D721Med (cell line): ENCODE data around the gene CHD9.

ENCODE experiments used
- DNase-seq: peaks from one replicate; pipeline ENCODE4 v3.0.0; 2011; ENCODE audit warnings: low spot score; ENCODE audit not compliant: insufficient read length
- FAIRE-seq: peaks from 2 replicates; lab custom pipeline; 2011; peaks lifted over from hg19 to GRCh38; lab: Jason Lieb, UNC
- TF ChIP-seq, protein P1 (sequence below): IDR thresholded peaks from 2 replicates; pipeline ENCODE4 v1.5.1; 2012; ENCODE audit warnings: mild to moderate bottlenecking, control low read depth; ENCODE audit not compliant: insufficient read depth; ENCODE audit errors: missing control alignments

CHD9 gene

DNA sequence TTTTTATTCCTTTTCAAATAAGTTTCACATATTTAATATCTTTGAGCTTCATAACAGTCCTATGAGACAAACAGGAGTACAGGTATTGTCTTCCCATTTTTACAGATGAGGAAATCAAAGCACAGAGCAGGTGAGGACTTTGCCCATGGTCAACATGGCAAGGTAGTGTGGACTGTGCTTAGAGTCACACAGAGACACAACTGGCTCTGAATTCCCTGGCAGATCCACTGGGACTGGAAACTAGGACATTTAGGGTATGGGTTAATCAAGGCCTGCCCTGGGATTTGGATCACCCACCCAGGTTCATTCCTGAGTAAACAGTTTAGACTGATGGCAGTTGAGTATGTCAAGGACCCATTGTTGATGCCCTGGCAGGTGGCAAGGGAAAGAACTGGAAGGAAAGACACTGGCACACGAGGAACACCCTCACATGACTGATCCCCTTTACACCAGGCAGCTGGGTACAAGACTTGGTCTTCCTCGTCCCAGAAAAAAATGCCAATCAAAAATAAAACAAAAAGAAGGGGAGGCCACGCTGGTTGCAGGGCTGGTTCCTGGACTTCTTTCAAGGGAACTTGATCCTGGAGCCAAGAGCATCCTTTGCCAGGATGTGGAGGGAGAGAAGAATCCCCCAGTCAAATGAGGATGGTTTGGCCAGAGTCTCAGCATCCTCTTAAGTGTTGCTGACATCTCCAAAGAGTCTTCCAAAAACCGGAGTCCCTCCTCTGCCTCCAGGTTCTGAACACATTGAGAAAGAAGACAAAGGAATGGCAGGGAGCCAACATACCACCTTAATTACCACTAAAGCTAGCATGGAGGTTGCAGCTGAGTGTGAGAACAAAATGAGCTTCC is 34.9 kb downstream of the CHD9 start:
- TF ChIP-seq, protein P1, sequence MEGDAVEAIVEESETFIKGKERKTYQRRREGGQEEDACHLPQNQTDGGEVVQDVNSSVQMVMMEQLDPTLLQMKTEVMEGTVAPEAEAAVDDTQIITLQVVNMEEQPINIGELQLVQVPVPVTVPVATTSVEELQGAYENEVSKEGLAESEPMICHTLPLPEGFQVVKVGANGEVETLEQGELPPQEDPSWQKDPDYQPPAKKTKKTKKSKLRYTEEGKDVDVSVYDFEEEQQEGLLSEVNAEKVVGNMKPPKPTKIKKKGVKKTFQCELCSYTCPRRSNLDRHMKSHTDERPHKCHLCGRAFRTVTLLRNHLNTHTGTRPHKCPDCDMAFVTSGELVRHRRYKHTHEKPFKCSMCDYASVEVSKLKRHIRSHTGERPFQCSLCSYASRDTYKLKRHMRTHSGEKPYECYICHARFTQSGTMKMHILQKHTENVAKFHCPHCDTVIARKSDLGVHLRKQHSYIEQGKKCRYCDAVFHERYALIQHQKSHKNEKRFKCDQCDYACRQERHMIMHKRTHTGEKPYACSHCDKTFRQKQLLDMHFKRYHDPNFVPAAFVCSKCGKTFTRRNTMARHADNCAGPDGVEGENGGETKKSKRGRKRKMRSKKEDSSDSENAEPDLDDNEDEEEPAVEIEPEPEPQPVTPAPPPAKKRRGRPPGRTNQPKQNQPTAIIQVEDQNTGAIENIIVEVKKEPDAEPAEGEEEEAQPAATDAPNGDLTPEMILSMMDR = no peak
- DNase-seq (no peak), FAIRE-seq (no peak)

DNA sequence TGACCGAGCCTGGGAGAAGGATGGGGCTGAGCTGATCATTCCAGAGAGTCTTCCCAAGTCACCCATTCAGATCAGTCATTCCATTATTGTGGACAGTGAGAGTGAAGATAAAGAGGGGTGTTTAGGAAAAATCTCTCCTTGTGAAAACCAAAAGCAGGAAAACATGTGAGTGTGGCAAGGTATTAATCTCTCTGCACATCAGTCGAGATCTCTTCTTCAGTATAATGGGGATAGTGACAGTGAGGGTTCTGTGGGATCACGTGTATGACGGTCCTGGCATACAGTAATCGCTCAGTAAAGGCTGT is 35.4 kb downstream of the CHD9 start:
- FAIRE-seq = no peak
- DNase-seq = no peak
- TF ChIP-seq, protein P1 = no peak

DNA sequence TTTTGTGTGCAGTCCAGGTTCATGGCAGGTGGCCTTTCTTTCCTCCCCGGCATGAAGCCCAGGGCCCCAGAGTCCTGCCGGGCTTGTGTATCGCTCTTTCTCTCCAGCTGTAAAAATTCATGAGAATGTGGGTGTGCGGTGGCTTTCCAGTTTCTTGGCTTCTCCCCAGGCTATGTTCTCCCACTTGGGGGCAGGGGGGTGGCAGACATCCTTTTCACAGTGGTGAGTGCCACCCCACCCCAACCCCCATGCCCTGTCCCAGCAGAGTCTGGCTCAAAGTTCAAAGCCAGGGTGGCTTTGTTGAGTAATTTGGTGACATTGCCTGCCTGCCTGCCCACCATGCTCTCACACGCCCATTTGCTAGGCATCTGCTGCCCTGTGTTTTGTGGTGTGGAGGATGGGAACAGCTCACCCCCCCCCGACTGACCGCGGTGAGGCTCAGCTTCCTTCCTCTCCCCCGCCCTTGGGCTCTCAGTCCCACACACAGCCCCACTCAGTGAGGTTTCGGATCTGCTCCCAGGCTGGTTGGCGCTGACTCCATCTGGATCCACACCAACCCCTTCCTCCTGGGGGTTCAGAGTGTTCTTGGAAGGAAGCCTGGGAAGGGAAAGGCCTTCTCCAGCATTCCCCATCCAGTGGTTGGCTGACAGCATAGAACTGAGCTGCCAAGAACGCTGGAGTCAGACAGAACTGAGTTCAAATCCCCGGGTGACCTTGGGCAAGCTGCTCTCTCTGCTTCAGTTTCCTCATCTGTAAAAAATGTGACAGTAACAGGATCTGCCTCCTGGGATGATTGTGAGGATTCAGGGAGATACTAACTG is 36.0 kb downstream of the CHD9 start:
- FAIRE-seq (no peak), DNase-seq (no peak)
- TF ChIP-seq, protein P1 = no peak

DNA sequence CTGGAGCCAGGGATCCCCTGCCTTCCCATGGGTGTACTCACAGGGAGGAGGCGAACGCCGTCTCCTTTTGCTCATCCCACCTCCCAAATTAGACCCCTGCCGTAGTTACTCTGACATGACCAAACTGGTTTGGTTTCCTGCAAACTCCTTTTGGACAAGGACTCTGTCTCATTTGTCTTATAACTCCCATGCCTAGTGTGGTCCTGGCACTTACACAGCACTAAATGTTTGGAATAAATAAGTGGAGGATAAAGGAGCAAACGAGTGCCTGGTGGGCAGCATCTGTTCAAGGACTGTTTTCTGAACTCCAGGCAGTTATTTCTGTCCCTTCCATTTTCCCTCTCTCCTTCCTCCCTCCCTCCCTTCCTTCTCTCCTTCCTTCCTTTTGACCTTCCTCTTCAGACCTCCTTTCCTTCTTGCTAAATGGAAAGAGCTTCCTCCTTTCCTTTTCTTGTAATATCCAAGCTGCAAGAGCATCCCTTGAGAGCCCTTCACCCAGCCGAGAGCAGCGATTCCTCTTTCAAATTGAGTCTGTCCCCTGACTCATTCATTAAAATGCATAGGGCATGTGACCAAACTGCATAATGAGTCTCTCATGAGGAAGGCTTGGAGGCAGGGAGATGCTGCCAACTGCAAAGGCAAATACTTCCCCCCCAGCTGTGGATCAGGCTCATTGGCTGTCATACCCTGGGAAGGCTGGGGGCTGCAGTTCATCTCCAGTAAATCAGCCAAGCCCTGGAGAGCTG is 36.8 kb downstream of the CHD9 start:
- DNase-seq (no peak), FAIRE-seq (no peak)
- TF ChIP-seq, protein P1 = no peak

DNA sequence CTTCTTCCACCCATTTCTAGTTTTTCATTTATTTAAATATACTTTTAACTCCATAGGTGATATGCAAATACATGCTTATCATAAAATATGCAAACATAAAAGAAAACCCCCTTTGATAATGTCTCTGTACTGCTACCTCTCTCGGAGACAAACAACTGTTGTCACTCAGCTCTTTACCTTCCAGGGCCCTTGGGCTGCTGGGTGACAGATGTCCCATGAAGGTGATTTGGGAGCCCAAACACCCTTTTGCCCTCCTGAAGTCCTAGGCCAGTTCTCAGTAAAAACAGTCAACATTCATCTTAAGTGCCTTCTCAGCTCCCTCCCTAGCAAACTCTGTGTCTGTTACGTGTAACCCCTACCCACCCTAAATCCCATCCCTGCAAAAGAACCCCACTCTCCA is 37.5 kb downstream of the CHD9 start:
- TF ChIP-seq, protein P1 = no peak
- DNase-seq = no peak
- FAIRE-seq = no peak

DNA sequence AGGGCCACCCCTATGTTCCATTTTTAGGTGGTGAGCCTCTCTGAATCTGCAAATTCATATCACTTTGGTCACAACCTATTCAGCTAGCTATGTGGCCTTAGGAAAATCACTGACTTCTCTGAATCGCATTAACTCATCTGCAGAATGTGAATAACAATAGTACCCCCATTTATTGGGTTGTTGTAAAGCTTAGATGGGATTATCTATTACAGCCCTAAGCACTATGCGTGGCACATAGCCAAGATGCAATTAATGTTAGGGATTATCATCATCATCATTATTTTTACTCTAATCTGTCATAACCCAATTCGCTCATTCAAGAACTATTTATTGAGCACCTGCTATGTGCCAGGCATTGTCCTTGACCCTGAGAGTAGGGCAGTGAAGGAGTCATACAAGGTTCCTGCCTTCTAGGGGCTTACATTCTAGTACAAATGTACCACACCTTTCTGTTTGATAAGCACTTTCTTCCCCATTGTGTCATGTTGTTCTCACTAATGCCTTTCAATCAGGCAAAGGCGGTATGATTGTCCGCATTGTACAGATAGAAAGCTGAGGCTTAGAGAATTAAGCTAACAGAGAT is 38.5 kb downstream of the CHD9 start:
- TF ChIP-seq, protein P1 = no peak
- FAIRE-seq (no peak), DNase-seq (no peak)
